Mesenchymal stem cell (in vitro differentiated cells and primary cell): ENCODE results near the gene RAD21L1.
A peak's percentile ranks its signal among the peaks of the same experiment; 100 is the strongest.
"Not testable (repeated sequence)": the region's sequence is repeated elsewhere in the genome, so short reads cannot be mapped to it uniquely, and the experiment has no call there.

Experiments used
- DNase-seq: peaks from one replicate; pipeline ENCODE4 v3.0.0-alpha.2; 2013
- H2AFZ ChIP-seq: one replicate; pipeline ENCODE4 v1.6.1; 2013; ENCODE audit warnings: low read depth, mild to moderate bottlenecking, control low read depth, inconsistent platforms, low read length, moderate library complexity
- H2AK5ac ChIP-seq: 2 replicates; pipeline ENCODE4 v1.6.1; 2013; ENCODE audit warnings: low read length, moderate library complexity, mild to moderate bottlenecking, inconsistent platforms; ENCODE audit not compliant: severe bottlenecking
- H2BK120ac ChIP-seq: one replicate; pipeline ENCODE4 v1.6.1; 2013; ENCODE audit warnings: low read depth, mild to moderate bottlenecking, inconsistent platforms, low read length, moderate library complexity
- H2BK12ac ChIP-seq, 2 experiments: one replicate each; pipeline ENCODE4 v1.6.1; 2013; ENCODE audit warnings: inconsistent platforms in 2 of 2, low read length in 2 of 2, mild to moderate bottlenecking in 2 of 2, moderate library complexity in 2 of 2, control low read depth in 1 of 2
- H2BK15ac ChIP-seq: one replicate; pipeline ENCODE4 v1.6.1; 2013; ENCODE audit warnings: mild to moderate bottlenecking, low read depth, inconsistent platforms; ENCODE audit not compliant: poor library complexity, severe bottlenecking
- H2BK5ac ChIP-seq: 2 replicates; pipeline ENCODE4 v1.6.1; 2013; ENCODE audit warnings: low read depth, mild to moderate bottlenecking, low read length, control low read depth, inconsistent platforms; ENCODE audit not compliant: poor library complexity, severe bottlenecking
- H3K14ac ChIP-seq, 2 experiments: one replicate each; pipeline ENCODE4 v1.6.1; 2013; ENCODE audit warnings: inconsistent platforms in 2 of 2, low read length in 2 of 2, control low read depth in 1 of 2, mild to moderate bottlenecking in 1 of 2, moderate library complexity in 1 of 2
- H3K18ac ChIP-seq, 2 experiments: one replicate each; pipeline ENCODE4 v1.6.1; 2013; ENCODE audit warnings: inconsistent platforms in 2 of 2, low read length in 2 of 2, control low read depth in 1 of 2, low read depth in 1 of 2, mild to moderate bottlenecking in 1 of 2
- H3K23ac ChIP-seq, 2 experiments: one replicate each; pipeline ENCODE4 v1.6.1; 2013; ENCODE audit warnings: inconsistent platforms in 2 of 2, low read length in 2 of 2, mild to moderate bottlenecking in 2 of 2, moderate library complexity in 2 of 2, control low read depth in 1 of 2
- H3K27ac ChIP-seq: 2 replicates; pipeline ENCODE4 v1.5.1; 2013; ENCODE audit warnings: mild to moderate bottlenecking, moderate library complexity, low read length, control low read depth, inconsistent platforms; ENCODE audit not compliant: poor library complexity, severe bottlenecking
- H3K27me3 ChIP-seq, 2 experiments: 2 replicates each; pipeline versions ENCODE4 v1.6.1 to v1.7.0; 2013; ENCODE audit warnings: low read length in 2 of 2, mild to moderate bottlenecking in 2 of 2, moderate library complexity in 2 of 2, control low read depth in 1 of 2, inconsistent platforms in 1 of 2; ENCODE audit not compliant: control insufficient read depth in 1 of 2, insufficient read depth in 1 of 2
- H3K36me3 ChIP-seq, 2 experiments: 2 replicates each; pipeline versions ENCODE4 v1.6.1 to v1.7.0; 2013; ENCODE audit warnings: low read length in 2 of 2, control low read depth in 1 of 2, inconsistent platforms in 1 of 2, low read depth in 1 of 2, mild to moderate bottlenecking in 1 of 2; ENCODE audit not compliant: insufficient read depth in 2 of 2, control insufficient read depth in 1 of 2
- H3K4ac ChIP-seq, 2 experiments: one replicate each; pipeline ENCODE4 v1.6.1; 2013; ENCODE audit warnings: inconsistent platforms in 2 of 2, low read length in 2 of 2, mild to moderate bottlenecking in 2 of 2, moderate library complexity in 2 of 2, control low read depth in 1 of 2, low read depth in 1 of 2
- H3K4me1 ChIP-seq: 2 replicates; pipeline ENCODE4 v1.6.1; 2013; ENCODE audit warnings: low read depth, low read length, control low read depth; ENCODE audit not compliant: control insufficient read depth, insufficient read depth
- H3K4me2 ChIP-seq: 2 replicates; pipeline ENCODE4 v1.6.1; 2013; ENCODE audit warnings: low read length, mild to moderate bottlenecking, inconsistent platforms; ENCODE audit not compliant: poor library complexity, severe bottlenecking
- H3K4me3 ChIP-seq, 2 experiments: 2 replicates each; pipeline versions ENCODE4 v1.5.1 to v1.7.0; 2013; ENCODE audit warnings: low read length in 2 of 2, mild to moderate bottlenecking in 2 of 2, control low read depth in 1 of 2, low read depth in 1 of 2; ENCODE audit not compliant: insufficient read depth in 1 of 2
- H3K79me1 ChIP-seq: replicated peaks from 2 replicates; pipeline ENCODE4 v1.6.1; 2013; ENCODE audit warnings: mild to moderate bottlenecking, control low read depth, low read length, inconsistent platforms; ENCODE audit not compliant: poor library complexity, severe bottlenecking
- H3K9ac ChIP-seq: 2 replicates; pipeline ENCODE4 v1.7.0; 2013; ENCODE audit warnings: mild to moderate bottlenecking, low read length, moderate library complexity
- H3K9me3 ChIP-seq: 2 replicates; pipeline ENCODE4 v1.7.0; 2013; ENCODE audit warnings: mild to moderate bottlenecking, low read length; ENCODE audit not compliant: control insufficient read depth
- H4K8ac ChIP-seq: one replicate; pipeline ENCODE4 v1.6.1; 2013; ENCODE audit warnings: inconsistent platforms, mild to moderate bottlenecking, low read length, moderate library complexity
- H4K91ac ChIP-seq: one replicate; pipeline ENCODE4 v1.6.1; 2013; ENCODE audit warnings: mild to moderate bottlenecking, low read length, inconsistent platforms
- WGBS: methylation state at CpG from one replicate; pipeline ENCODE4 v1.1.7; 2013; ENCODE audit warnings: mixed read lengths; 5-methylcytosine and 5-hydroxymethylcytosine counted together

Gene RAD21L1

GRCh38 chr20:1216527-1217427, 9.1 kb upstream of the RAD21L1 start:
- not testable (repeated sequence) for DNase-seq, H3K4me2 ChIP-seq, H3K36me3 ChIP-seq, H3K79me1 ChIP-seq, H2AK5ac ChIP-seq, H4K91ac ChIP-seq, H3K4ac ChIP-seq, H3K9ac ChIP-seq, H3K9me3 ChIP-seq, H3K27ac ChIP-seq, H2BK15ac ChIP-seq, H3K14ac ChIP-seq, H3K4me1 ChIP-seq, H3K4me3 ChIP-seq, H2BK12ac ChIP-seq, H3K23ac ChIP-seq, H2AFZ ChIP-seq, H2BK120ac ChIP-seq, H2BK5ac ChIP-seq, H3K18ac ChIP-seq, H4K8ac ChIP-seq
- H3K27me3 ChIP-seq, result peaks cover 0 to 24% of the 10 kb centered on the region in 2 experiments
- 86% methylated on average over 19 of the region's 19 CpGs for WGBS

DNA sequence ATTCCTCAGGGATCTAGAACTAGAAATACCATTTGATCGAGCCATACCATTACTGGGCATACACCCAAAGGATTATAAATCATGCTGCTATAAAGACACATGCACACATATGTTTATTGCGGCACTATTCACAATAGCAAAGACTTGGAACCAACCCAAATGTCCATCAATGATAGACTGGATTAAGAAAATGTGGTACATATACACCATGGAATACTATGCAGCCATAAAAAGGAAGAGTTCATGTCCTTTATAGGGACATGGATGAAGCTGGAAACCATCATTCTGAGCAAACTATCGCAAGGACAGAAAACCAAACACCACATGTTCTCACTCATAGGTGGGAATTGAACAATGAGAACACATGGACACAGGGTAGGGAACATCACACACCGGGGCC, 3.1 kb upstream of the RAD21L1 start:
- not testable (repeated sequence) for H3K4ac ChIP-seq, H2AK5ac ChIP-seq, H3K79me1 ChIP-seq, H4K8ac ChIP-seq, H3K18ac ChIP-seq, H2BK120ac ChIP-seq, H4K91ac ChIP-seq, H2BK15ac ChIP-seq, H3K23ac ChIP-seq, H3K9ac ChIP-seq, H3K4me1 ChIP-seq, H3K4me3 ChIP-seq, DNase-seq, H3K4me2 ChIP-seq, H3K9me3 ChIP-seq, H3K36me3 ChIP-seq, H3K27ac ChIP-seq, H2BK5ac ChIP-seq, H3K14ac ChIP-seq, H2BK12ac ChIP-seq, H2AFZ ChIP-seq
- peaks cover 0 to 16% of the 10 kb centered on the region in 2 experiments for H3K27me3 ChIP-seq
- WGBS, result no CpG with 5 or more reads among the region's 4 CpGs

DNA sequence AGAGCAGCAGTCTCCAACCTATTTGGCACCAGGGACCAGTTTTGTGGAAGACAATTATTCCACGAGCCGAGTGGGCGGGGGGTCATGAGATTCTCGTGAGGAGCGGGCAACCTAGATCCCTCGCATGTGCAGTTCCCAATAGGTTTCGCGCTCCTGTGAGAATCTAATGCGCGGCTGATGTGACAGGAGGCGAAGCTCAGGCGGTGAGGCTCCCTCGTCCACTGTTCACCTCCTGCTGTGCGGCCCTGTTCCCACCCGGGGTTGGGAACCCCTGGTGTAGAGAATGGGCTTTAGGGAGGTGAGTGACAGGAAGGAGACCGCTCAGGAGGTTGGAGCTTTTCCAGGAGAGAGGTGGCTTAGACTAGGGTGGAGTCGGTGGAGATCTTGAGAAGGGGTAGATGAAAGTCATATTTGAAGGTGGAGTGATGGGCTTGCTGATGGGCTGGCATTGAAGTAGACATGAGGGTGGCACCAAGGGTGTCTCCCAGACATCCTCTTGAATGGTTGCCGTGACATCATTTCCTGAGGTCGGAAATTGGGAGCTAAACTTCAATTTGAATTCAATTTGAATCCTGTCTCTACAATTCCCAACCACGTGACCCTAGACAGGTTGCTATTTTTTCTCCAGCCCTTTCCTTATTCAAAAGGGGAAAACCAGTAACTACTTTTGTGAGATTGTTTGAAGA, 1.5 kb upstream of the RAD21L1 start:
- 91% methylated on average over 19 of the region's 20 CpGs for WGBS
- DNase-seq, result no peak
- Histone ChIP-seq H3K9me3 (no peaks in the 10 kb centered on the region), H3K14ac (no peak overlapping the region), H3K36me3 (no peaks in the 10 kb centered on the region), H3K23ac (no peak overlapping the region), H3K27me3 (peaks cover 0 to 32% of the 10 kb centered on the region in 2 experiments), H3K18ac (no peak overlapping the region), H2AFZ (no peak overlapping the region), H3K4me2 (no peak overlapping the region), H4K8ac (no peak overlapping the region), H2BK120ac (no peak overlapping the region), H2BK12ac (no peak overlapping the region), H3K4ac (no peak overlapping the region), H2AK5ac (no peak overlapping the region), H2BK15ac (no peak overlapping the region), H4K91ac (no peak overlapping the region), H3K27ac (no peak overlapping the region), H3K4me3 (no peak overlapping the region), H2BK5ac (no peak overlapping the region), H3K79me1 (no peaks in the 10 kb centered on the region), H3K9ac (no peak overlapping the region), H3K4me1 (no peaks in the 10 kb centered on the region)

DNA sequence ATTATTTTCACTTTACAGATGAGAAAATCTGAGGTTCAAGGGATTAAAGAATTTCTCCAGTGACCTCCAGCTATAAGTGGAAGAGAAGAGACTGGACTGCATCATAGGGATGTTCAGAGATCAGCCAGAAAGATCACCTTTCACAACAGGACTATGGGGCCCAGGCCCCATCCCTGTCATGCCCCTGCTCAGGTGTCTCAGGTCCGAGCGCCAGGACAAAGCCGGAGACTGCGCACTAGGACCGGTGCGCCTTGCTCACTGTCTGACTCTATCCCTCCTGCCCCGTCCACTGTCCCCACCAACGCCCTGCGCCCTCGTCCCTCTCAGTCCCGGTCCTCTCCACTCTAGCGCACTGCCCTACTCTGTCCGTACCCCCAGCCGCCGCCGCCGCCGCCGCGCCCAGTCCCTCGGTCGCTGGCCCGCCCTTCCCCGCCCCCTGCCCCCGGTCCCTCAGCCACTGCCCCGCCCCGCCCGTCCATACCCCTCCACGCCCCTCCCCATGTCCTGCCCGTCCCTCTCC, 521 bp upstream of the RAD21L1 start:
- H3K4me1 ChIP-seq, result no peaks in the 10 kb centered on the region

More for the DNA sequence above, 521 bp upstream of the RAD21L1 start:
- peak overlapping the region; percentile 21 for H2AFZ ChIP-seq
- no peaks in the 10 kb centered on the region for H3K79me1 ChIP-seq
- H3K23ac ChIP-seq, result no peak overlapping the region
- H3K27me3 ChIP-seq, result peaks cover 0 to 40% of the 10 kb centered on the region in 2 experiments
- no peak for DNase-seq
- peak overlapping the region in 1 of 2 experiments; percentile 98 for H3K14ac ChIP-seq
- peak overlapping the region; percentile 30 for H4K91ac ChIP-seq
- H3K18ac ChIP-seq, result peak overlapping the region in 1 of 2 experiments; percentile 93
- H4K8ac ChIP-seq, result peak overlapping the region; percentile 81
- H3K4ac ChIP-seq, result peak overlapping the region in 1 of 2 experiments; percentile 29
- peak overlapping the region in 1 of 2 experiments; percentile 19 for H2BK12ac ChIP-seq
- no peaks in the 10 kb centered on the region for H3K9me3 ChIP-seq
- H3K36me3 ChIP-seq, result no peaks in the 10 kb centered on the region
- H2BK120ac ChIP-seq, result no peak overlapping the region
- H2AK5ac ChIP-seq, result no peak overlapping the region
- no peak overlapping the region for H2BK5ac ChIP-seq
- peak overlapping the region; percentile 41 for H3K4me2 ChIP-seq
- H3K9ac ChIP-seq, result no peak overlapping the region
- peak overlapping the region; percentile 60 to 69 for H3K4me3 ChIP-seq
- H3K27ac ChIP-seq, result no peak overlapping the region
- H2BK15ac ChIP-seq, result no peak overlapping the region
- 4% methylated on average over 20 of the region's 30 CpGs for WGBS
